HG03060 (cell line): ENCODE data around the gene MTMR3.
"Not testable (repeated sequence)": the region's sequence is repeated elsewhere in the genome, so short reads cannot be mapped to it uniquely, and the experiment has no call there.

ENCODE experiments used
- ATAC-seq: cut with Tn5 transposase; IDR thresholded peaks from one replicate; pipeline ENCODE4 v1.9.1; 2021; ENCODE audit warnings: low read depth, moderate number of reproducible peaks; ENCODE audit not compliant: unreplicated experiment

MTMR3 gene

DNA sequence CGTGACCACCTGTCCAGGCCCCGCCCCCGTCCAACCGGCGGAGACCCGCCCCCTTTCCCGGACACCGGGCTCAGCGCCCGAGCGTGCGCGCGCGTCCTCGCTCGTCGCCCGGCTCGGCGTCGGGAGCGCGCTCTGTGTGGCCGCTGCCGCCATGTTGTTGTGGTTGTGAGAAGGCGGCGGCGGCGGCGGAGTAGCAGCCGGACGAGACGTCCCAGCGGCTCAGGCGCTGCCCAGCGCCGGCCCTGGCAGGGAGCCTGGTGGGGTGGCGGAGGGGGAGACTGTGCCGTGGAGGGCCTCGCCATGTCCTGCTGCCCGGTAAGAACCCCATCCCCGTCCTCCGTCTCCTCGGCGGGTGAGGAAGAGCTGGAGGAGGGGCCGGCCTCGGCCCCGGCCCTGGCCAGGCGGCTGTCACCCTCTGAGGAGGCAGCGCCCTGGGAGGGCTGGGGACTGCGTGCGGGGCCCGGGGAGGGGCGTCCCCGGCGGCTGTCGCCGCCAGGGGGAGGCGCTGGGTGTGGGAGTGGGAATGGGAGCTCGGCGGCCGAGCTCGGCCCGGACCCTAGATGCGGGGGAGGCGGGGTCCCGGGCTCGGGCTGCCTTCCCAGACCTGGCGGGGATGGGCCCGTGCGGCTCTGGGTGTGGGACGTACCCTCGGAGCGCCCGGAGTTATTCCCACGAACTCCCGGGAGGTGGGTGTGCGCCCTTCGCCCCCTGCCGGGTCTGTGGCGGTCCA, at the start of gene MTMR3:
TSS of gene MTMR3 (plus strand) at position 130 of the 730 bp plus-strand sequence. CDS start 87,886 bp downstream, outside the sequence.
- no peak for ATAC-seq

DNA sequence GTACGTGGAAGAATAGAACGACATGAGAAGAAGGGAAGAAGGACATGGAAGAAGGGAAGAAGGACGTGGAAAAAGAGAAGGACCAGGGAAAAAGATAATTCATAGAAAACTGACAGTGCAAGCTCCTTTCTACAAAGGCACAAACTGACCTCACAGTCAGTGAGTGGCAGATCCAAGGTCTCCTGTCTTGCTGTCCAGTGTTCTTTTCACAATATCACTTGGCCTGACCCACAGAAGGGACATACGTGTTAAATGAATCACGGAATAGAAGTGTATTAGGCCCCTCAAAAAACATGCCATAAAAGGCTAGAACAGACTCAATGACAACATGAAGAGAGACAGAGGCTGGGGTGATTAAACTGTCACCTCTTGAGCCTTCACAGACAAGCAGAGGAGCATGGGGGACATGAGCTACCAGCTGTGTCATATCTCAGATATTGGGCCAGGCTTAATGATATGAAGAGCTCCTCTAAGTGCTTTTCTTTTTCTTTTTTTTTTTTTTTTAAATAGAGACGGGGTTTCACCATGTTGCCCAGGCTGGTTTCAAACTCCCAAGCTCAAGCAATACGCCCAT, 49.5 kb upstream of the MTMR3 start:
- ATAC-seq: no peak

DNA sequence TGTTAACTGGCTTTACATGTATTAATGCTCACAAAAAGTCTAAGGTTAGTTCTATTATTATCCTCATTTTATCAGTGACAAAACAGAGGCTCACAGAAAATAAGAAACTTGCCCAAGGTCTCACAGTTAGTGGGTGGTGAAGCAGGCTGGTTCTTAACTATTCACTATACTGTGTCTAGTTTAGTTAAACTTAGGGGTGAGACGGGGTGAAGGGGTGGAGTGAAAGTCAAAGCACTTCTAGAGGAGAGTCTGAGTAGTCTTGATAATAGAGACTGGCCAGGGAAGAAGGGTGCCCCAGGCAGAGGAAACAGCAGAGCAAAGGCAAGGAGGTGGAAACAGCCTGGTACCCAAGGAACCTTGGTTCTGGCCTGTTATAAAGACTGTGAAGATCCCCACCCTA, 48.9 kb upstream of the MTMR3 start:
- ATAC-seq: no peak

DNA sequence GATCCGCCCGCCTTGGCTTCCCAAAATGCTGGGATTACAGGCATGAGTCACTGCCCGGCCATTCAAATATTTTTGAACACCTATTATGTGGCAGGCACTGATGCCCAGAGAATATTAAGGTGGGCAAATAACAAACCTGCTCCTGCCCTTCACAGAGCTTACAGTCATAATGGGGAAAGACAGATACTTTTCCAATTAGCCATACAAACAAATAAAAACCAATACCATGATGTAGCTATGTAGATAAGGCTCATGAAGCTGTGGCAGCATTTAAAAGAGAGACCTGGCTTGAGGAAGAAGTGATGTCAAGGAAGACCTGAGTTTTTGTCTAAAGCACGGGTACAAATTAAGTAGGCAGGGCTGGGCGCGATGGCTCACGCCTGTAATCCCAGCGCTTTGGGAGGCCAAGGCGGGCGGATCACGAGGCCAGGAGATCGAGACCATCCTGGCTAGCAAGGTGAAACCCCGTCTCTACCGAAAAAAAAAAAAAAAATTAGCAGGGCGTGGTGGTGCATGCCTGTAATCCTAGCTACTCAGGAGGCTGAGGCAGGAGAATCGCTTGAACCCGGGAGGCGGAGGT, 46.1 kb upstream of the MTMR3 start:
- not testable (repeated sequence) for ATAC-seq

DNA sequence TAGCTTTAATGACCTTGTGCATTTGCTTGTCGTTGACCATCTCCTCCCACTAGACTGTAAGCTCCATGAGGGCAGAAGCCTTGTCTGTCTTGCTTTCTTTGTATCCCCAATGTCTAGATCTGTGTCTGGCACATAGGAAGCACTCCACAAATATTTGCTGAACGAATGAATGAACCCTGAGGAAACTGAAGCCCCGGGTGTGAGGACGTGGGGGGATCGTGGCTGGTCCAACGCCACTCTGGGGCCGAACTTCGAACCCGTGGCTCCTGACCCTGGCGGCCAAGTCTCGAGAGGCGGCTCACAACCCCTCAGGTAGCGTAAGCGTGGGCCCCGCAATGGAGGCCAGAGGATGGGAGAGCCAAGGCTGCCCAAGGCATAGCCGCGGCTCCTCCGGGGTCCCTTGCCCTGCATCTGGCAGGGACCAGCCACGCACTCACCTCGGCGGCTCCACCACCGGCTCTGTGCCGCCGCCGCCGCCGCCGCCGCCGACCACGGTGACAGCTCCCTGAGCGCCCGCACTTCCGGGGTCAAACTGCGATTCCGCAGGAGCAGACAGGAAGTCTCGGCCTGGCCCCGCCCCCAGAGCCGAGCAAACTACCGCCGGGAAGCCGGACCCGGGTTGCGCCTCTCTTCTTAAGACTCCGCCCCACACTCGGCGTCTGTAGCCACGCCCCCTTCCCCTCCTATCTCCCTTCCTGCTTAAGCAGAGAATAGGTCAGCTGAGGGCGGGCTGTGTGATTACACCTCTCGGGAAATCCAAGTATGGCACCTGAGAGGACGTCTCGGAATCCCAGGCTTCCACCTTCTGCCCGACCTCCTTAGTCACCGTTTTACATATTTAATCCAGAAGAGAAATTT, 45.0 kb upstream of the MTMR3 start, which contains the start of gene ASCC2:
TSS of gene ASCC2 (minus strand) at position 534 of the 858 bp plus-strand sequence. CDS start 5,949 bp downstream, outside the sequence.
- ATAC-seq: peak; percentile 74

DNA sequence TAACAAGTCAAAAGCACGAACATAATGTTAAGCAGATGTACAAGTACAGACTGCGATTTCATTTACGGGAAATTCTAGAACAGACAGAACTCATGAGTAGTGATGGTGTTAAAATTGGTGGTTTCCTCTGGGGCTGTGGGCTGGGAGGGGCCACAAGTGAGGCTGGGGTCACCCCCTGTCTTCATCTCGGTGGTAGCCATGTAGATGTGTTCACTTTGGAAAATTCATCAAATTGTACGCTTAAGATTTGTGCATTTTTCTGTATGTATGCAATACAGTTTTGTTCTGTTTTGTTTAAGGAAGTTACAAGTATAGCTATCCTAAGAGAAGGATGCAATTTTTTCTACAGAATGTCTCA, 44.4 kb upstream of the MTMR3 start:
- no peak for ATAC-seq

DNA sequence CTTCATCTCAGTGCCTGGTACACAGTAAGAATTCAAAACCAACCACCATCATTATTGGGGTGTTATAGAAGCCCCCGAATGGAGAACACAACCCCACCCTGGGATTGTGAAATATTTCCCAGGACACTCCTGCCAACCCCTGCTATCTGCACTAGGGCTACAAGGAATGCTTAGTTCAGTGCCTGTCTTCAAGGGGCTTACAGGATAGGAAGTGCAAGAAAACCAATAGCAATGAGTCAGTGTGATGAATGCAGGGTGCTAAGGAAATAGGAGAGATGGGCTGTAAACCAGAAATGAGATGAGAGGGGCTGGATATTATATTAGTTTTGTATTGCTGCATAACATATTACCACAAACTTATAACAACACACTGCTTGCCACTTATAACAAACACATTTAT, 43.9 kb upstream of the MTMR3 start:
- no peak for ATAC-seq

DNA sequence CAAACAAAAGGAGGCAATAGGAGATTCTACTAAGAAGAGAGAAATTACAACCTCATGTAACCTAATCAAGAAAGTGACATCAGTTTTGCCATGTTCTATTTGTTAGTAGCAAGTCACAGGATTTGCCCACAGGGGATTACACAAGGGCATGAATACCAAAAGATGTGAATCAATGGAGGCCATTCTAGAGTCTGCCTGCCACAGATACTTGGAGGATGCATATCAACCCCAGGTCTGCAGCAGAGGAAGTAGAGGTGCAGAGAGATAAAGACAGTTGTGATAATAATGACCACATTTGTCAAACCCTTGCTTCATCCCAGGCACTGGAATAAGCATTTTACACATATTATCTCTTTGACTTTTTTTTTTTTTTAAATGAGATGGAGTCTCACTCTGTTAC, 42.5 kb upstream of the MTMR3 start:
- no peak for ATAC-seq

DNA sequence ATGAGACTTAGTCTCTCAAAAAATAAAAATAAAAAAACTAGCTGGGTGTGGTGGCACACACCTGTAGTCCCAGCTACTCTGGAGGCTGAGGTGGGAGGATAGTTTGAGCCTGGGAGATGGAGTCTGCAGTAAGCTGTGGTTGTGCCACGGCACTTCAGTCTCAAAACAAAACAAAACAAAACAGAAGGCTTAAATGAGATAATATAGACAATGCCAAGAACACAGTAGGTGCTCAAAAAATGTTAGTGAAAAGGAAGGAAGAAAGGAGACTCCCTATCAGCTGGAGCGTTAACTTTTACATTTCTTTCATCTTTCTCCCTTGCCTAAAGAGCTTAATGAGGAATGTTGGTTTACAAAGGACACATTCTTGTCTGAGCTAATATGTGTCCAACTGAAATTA, 40.8 kb upstream of the MTMR3 start:
- no peak for ATAC-seq

DNA sequence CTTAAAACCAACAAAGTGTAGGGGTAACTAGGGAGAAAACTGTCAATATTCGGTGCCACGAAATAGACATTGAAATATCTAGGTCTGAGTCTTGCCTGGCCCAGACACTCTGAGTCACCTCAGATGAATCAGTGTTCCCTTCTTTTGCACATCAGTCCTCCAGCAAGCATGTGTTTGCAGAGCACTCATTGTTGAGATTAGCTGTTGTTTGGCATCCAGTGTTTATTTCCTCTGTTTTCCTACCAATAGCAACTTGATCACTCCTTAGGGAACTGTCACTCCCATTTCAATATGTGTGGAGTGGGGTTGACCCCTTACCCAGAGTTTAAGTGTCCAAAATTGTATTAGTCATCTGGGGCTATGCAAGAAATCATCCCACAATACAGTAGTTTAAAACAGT, 40.2 kb upstream of the MTMR3 start:
- no peak for ATAC-seq

DNA sequence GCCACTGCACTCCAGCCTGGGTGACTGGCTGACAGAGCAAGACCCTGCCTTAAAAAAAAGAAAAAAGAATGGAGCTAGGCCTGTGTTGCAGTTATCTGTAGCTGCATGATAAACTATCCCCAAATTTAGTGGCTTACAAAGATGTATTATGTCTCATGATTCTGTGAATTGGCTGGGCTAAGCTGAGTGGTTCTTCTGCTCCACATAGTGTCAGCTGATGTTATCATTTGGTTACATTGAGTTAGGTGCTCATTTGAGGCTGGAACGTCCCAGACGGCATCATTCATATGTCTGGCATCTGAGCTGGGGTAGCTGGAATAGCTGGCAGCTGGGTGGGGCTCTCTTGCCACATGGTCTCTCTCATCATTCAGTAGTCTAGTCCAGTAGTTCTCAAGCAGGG, 36.7 kb upstream of the MTMR3 start:
- ATAC-seq: no peak

DNA sequence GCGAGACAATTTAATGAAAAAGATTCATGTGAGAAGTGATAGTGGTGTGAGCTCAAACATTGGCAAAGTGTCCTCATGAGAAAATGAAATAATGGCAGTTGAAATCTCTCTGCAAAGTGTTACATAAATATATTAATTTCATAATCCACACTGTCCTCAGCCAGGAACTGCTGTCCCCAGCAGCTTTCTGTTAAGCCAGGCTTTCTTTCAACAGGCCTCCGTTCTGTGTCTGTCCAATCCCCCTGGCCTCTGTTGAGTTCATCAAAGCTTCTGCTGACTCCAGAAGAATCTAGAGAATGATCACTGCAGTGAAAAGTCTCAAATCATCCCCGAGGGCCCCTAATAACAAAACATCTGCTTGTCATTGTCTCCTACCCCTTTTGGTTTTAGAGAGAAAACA, 34.9 kb upstream of the MTMR3 start:
- ATAC-seq: no peak

DNA sequence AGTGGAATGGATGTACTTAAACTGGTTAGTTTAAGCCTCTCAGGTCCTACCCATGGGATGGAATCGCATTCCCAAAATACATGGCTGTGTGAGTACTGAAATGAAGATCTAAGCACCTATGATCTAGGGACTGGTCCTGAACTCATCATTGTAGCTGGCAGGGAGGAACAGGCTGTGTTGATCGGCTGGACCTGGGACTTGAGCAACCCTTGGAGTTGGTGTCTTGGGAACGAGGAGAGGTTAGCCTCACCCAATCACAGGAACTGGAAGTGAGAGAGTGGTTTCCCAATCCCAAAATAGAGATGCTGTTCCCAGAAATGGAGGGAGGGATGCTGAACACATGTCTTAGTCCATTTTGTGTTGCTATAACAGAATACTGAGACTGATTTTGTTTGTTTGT, 28.5 kb upstream of the MTMR3 start:
- no peak for ATAC-seq

DNA sequence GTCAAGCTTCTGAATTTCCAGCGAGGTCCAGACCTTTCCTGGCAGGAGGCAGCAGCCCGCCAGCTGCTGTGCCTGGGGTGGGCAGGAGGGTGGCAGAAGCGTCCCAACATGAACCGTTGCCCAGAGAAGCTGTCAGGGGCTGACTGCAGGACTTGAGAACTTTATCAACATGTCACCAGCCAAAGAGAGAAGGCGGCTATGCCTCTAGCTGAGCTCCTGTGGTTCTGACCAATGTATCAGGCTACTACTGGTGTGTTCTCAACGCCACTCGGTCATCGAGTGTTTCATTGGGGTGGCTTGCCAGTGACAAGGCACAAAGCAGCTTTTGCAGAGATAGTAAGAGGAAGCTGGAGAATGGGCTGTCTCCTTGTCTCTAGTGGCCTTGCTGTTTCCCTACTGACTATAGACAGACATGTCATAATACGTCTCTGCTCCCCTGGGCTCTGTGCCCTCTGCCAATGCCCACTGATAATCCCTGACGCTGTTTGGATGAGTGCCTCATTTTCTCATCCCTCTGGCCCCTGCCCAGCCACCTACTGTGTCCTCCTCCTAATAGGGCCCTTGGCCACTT, 27.3 kb upstream of the MTMR3 start:
- no peak for ATAC-seq

DNA sequence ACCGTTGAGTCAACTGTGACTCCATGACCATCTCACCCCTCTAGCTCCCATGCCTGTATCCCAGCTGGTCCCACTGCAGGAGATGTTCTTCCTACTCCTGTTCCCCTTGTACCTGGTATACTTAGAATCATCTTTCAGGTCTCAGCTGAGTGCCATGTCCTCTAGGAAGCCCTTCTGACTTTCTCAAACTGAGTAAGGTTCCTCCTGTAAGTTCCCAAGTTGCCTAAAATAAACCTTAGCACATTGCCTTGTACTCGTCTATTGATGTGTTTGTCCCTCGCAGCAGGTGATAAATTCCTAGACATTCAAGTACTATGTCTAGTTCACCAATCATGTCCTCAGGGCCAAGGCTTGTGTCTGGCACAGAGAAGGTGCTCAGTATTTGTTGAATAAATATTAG, 26.5 kb upstream of the MTMR3 start:
- ATAC-seq: no peak

DNA sequence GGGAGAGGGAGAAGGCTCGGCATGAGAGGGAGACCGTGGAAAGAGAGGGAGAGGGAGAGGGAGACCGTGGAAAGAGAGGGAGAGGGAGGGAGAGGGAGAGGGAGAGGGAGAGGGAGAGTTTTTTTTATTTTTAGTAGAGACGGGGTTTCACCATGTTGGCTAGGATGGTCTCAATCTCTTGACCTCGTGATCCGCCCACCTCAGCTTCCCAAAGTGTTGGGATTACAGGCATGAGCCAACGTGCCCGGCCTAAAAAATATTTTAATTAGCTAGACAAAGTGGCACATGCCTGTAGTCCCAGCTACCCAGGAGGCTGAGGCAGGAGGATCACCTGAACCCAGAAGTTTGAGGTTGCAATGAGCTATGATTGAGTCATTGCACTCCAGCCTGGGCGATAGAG, 23.9 kb upstream of the MTMR3 start:
- ATAC-seq: not testable (repeated sequence)

DNA sequence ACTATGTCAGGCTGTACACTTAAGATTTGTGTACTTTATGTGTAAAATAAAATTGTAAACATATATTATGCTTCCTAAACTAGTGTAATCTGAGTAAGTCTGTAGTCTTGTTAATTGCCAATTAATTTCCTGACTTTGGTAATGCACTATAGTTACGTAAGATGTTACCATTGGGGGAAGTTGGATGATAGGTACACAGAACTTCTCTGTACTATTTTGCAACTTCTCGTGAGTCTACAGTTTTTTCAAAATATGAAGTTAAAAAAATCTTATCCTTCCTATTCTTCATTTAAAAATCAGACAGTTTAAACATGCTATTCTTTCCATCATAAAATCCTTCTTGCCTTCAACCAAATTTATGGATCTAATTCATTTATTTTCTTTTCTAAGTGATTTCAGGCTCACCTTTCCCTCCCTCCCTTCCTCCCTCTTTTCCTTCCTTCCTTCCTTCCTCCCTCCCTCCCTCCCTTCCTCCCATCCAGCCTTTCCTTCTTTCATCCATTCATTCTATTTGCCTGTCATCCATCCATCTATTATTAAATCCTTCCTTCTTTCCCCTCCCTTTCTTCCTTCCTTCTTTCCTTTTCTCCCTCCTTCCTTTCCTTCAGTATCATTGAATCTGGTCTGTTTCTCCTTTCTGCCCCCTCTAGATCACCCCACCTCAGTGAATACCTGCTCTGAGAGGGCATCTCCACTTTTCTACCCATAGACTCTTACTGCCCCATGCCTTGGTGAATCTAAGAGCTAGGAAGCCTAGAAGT, 22.8 kb upstream of the MTMR3 start:
- no peak for ATAC-seq

DNA sequence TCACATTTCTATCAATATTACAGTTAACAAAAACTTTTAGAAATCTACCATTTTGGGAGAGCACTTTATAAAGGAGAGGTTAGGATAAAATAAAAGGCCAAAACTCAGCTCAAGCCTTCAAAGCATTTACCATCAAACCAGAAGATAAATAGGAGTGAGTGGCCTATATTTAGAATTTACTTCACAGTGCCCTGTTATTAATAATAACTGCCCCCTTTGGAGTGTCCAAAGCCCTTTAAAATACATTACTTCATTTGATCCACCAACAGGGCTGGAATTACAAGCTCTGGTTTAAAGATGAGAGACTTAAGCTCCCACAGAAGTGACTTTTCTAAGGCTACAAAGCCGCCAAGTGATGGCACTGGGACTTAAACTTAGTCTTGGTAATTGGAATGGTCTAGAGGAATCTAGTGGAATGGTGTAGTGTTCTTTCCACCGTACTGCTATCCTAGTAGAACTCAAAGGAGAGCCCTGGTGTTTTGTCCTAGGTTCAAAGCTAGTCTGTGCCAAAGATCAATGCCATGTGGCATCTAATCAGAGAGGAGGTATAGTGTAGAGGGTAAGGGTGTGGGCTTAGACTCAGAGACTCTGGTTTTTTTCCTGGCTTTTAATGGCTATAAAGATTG, 21.2 kb upstream of the MTMR3 start:
- no peak for ATAC-seq

DNA sequence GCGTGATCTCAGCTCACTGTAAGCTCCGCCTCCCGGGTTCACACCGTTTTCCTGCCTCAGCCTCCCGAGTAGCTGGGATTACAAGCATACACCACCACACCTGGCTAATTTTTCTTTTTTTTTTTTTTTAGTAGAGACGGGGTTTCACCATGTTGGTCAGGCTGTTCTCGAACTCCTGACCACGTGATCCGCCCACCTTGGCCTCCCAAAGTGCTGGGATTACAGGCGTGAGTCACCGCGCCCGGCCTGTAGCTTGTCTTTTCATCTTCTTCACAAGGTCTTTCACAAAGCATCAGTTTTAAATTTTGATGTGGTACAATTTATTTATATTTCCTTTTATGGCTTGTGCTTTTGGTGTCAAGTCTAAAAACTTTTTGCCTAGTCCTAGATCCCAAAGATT, 17.4 kb upstream of the MTMR3 start:
- not testable (repeated sequence) for ATAC-seq

DNA sequence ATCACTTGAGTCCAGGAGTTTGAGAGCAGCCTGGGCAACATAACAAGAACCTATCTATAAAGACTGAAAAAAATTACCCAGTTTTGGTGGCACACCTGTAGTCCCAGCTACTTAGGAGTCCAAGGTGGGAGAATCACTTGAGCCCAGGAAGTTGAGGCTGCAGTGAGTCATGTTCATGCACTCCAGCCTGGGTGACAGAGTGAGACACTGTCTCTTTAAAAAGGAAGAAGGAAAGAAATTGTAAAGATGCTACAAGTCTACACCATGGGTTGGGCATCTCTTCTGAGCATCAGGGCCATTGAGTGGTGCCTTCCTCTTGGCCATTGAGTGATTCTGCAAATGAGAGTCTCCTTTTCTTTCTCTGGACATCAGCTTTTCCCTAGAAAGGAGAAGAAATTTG, 15.7 kb upstream of the MTMR3 start:
- no peak for ATAC-seq
